Hematopoietic multipotent progenitor cell treated with erythropoietin and hydrocortisone succinate and interleukin-3 and kit ligand, for 4 days (in vitro differentiated cells): ENCODE data around the gene SAPCD2.
"Not testable (repeated sequence)": the region's sequence is repeated elsewhere in the genome, so short reads cannot be mapped to it uniquely, and the experiment has no call there.

ENCODE experiments used
- DNase-seq: peaks from one replicate; pipeline ENCODE4 v3.0.0-alpha.2; 2015

The SAPCD2 gene

GRCh38 chr9:137063311-137064026 lies 6.9 kb downstream of the SAPCD2 start:
- DNase-seq, result no peak

- not testable (repeated sequence) for DNase-seq
Observed at GRCh38 chr9:137062798-137063197, 7.6 kb downstream of the SAPCD2 start.

GRCh38 chr9:137062384-137062783 lies 8.0 kb downstream of the SAPCD2 start:
- DNase-seq, result no peak

- peak; percentile 59 for DNase-seq
Observed at GRCh38 chr9:137058521-137059234, 11.7 kb downstream of the SAPCD2 start.

- no peak for DNase-seq
Observed at GRCh38 chr9:137057545-137057944, 12.8 kb downstream of the SAPCD2 start.

- DNase-seq, result no peak
Observed at GRCh38 chr9:137056739-137057415, 13.5 kb downstream of the SAPCD2 start.

GRCh38 chr9:137055385-137056364 lies 14.7 kb downstream of the SAPCD2 start:
- no peak for DNase-seq

- DNase-seq, result no peak
Observed at GRCh38 chr9:137054932-137055384, 15.4 kb downstream of the SAPCD2 start.

GRCh38 chr9:137053944-137054931 lies 16.1 kb downstream of the SAPCD2 start, which contains the start of gene ENTPD2:
Gene ENTPD2, minus strand, starts transcription at chr9:137054061. Its CDS starts 64 bp downstream, at chr9:137053997.
- DNase-seq, result no peak

- no peak for DNase-seq
Observed at GRCh38 chr9:137052998-137053943, 17.1 kb downstream of the SAPCD2 start.

GRCh38 chr9:137052293-137052692 lies 18.1 kb downstream of the SAPCD2 start:
- DNase-seq, result no peak

GRCh38 chr9:137051145-137051724 lies 19.1 kb downstream of the SAPCD2 start:
- no peak for DNase-seq

GRCh38 chr9:137050570-137050969 lies 19.8 kb downstream of the SAPCD2 start:
- no peak for DNase-seq

GRCh38 chr9:137049544-137050449 lies 20.6 kb downstream of the SAPCD2 start:
- peak; percentile 84 for DNase-seq

- DNase-seq, result peak; percentile 46
Observed at GRCh38 chr9:137048655-137049543, 21.5 kb downstream of the SAPCD2 start.

GRCh38 chr9:137046088-137046787 lies 24.1 kb downstream of the SAPCD2 start, which contains the start of gene NPDC1:
Gene NPDC1, minus strand, starts transcription at chr9:137046177. Its CDS starts 188 bp downstream, at chr9:137045989.
- peak; percentile 90 for DNase-seq
